HG03378 (cell line): Measurements from ENCODE around the gene ITPR3.

Experiments
- ATAC-seq: cut with Tn5 transposase; IDR thresholded peaks from one replicate; pipeline ENCODE4 v1.9.1; 2021; ENCODE audit warnings: mild to moderate bottlenecking, moderate library complexity; ENCODE audit not compliant: unreplicated experiment

The ITPR3 gene

GRCh38 chr6:33664506-33665057 lies 43.5 kb downstream of the ITPR3 start:
- ATAC-seq, result no peak

GRCh38 chr6:33665957-33666356 lies 44.8 kb downstream of the ITPR3 start:
- ATAC-seq, result no peak

GRCh38 chr6:33667072-33667471 lies 46.0 kb downstream of the ITPR3 start:
- no peak for ATAC-seq

- no peak for ATAC-seq
These were observed 46.7 kb downstream of the ITPR3 start for GRCh38 chr6:33667776-33668175.

GRCh38 chr6:33668328-33668727 lies 47.2 kb downstream of the ITPR3 start:
- ATAC-seq, result no peak

DNA sequence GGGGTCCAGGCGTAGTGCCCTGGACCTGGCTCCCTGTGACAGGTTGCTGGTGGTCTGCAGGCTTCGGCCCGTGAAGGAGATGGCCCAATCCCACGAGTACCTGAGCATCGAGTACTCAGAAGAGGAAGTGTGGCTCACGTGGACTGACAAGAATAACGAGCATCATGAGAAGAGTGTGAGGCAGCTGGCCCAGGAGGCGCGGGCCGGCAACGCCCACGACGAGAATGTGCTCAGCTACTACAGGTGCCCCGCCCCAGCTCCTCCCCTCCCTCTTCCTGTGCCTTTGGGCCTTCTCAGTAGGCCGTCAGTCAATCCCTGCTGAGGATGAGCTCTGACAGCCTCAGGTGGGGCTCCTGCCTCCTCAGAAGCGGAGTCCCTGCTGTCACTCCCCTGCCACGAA lies 47.8 kb downstream of the ITPR3 start:
- no peak for ATAC-seq

GRCh38 chr6:33670086-33670660 lies 49.1 kb downstream of the ITPR3 start:
- ATAC-seq, result no peak

DNA sequence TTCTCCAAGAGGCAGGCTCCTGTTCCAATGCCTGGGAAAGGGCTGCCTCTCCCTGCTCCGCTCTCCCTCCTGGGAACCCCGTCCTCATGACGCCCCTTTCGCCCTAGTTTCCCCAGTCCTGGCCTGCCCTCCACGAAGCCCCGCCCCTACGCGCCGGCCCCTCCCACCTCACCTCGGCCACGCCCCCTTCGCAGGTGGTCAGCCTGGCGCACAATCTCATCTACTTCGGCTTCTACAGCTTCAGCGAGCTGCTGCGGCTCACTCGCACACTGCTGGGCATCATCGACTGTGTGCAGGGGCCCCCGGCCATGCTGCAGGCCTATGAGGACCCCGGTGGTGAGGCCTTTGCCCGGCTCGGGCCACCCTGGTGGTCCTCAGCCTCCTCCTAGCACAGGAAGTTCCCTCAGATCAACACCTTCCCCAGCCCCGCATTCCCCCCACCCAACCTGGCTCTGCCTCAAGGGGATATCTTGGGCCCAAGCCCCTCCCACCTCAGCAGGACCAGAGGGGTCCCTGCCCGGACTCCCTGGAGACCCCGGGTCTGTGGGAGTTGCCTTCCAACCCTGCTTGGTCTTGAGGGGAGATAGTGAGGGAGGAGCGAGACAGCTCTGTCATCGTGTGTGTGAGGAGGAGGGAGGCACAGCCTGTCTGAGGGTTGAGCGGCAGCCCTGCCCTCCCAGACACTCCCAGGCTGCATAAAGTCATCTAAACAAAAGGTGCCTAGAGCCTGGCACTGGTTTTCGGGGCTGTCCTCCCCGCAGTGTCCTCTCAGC lies 50.0 kb downstream of the ITPR3 start:
- no peak for ATAC-seq

- ATAC-seq, result no peak
These were observed 50.6 kb downstream of the ITPR3 start for GRCh38 chr6:33671744-33672072.

- ATAC-seq, result no peak
These were observed 51.7 kb downstream of the ITPR3 start for GRCh38 chr6:33672808-33673207.

- no peak for ATAC-seq
These were observed 52.7 kb downstream of the ITPR3 start for GRCh38 chr6:33673851-33674250.

DNA sequence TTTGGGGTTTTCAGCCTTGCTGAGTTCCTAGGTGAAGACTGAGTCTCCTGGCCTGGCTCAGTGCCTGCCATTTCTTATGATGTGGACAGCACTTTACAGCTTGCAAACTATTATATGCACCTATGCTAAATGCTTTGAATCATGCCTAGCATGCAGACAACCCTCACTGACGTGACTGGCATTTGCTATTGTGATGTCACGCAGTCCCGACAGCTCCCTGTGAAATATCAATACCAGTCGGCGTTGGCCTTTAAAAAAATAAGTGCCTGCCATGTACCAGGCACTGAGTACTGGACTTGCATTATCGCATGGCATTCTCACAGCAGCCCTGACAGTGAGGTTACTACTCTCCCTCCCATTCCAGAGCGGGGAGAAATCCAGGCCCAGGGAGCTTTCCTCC lies 54.8 kb downstream of the ITPR3 start:
- no peak for ATAC-seq

GRCh38 chr6:33676416-33677142 lies 55.5 kb downstream of the ITPR3 start:
- no peak for ATAC-seq

DNA sequence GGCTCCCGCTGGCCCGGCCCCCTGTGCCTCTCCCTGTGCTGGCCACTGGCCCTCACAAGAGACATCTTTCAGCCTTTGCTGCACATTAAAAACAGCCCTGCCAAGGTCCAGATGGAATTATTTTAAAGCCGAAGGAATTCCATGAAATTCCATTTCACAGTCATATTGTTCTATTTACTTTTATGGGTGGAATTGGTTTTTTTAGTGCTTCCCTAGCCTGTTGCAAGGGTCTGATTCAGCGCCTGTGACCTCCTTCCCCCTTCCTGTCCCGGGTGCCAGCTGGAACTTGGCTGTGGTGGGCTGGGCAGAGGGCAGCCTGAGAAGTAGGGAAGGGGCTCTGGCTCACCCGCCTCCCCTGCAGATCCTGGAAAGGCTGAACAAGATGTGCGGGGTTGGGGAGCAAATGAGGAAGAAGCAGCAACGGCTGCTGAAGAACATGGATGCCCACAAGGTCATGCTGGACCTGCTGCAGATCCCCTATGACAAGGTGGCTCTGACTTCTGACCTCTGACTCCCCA lies 56.1 kb downstream of the ITPR3 start:
- ATAC-seq, result no peak

GRCh38 chr6:33677689-33678088 lies 56.6 kb downstream of the ITPR3 start:
- no peak for ATAC-seq

DNA sequence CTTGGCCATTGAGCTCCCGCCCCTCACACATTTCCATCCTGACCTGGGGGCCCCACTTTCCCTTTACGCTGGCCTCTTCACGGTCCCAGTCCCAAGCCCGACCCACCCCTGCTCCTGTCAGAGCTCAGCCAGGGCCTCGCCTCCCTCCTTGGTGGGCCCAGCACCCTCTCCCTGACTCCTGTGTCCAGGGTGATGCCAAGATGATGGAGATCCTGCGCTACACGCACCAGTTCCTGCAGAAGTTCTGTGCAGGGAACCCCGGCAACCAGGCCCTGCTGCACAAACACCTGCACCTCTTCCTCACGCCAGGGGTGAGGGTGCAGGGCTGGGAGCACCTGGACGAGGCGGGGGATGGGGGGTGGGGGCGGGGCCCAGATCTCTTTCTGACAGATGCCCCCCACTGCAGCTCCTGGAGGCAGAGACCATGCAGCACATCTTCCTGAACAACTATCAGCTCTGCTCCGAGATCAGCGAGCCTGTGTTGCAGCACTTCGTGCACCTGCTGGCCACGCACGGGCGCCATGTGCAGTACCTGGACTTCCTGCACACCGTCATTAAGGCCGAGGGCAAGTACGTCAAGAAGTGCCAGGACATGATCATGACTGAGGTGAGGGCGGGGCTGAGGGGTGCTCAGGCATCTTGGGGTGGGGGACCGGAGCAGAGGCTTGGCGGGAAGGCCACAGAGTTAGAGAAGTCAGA lies 57.3 kb downstream of the ITPR3 start:
- no peak for ATAC-seq

GRCh38 chr6:33678932-33679490 lies 57.9 kb downstream of the ITPR3 start:
- ATAC-seq, result no peak

DNA sequence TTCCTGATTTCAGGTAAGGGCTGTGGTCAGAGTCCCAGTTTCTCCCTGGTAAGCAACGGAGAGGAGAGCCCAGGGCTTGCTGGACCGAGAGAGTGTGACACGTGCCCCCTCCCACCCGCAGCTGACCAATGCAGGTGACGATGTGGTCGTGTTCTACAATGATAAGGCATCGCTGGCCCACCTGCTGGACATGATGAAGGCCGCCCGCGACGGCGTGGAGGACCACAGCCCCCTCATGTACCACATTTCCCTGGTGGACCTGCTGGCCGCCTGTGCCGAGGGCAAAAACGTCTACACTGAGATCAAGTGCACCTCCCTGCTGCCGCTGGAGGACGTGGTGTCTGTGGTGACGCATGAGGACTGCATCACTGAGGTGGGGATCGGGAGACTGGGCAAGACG lies 58.6 kb downstream of the ITPR3 start:
- no peak for ATAC-seq

DNA sequence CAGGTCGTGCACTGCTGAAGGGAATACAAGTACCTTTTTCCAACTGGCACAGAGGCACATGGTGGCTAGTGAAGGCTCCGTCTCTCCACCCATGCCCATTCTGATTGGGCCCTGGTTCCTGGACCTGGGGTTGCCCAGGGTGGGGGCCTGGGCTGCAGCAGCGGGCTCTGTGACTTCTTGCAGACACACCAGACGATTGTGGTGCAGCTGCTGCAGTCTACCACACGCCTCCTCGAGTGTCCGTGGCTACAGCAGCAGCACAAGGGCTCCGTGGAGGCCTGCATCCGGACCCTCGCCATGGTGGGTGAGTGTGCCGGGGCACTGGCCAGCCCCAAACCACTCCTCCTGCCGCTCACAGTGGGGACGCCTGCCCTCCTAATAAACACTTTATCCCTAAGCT lies 61.2 kb downstream of the ITPR3 start:
- no peak for ATAC-seq

DNA sequence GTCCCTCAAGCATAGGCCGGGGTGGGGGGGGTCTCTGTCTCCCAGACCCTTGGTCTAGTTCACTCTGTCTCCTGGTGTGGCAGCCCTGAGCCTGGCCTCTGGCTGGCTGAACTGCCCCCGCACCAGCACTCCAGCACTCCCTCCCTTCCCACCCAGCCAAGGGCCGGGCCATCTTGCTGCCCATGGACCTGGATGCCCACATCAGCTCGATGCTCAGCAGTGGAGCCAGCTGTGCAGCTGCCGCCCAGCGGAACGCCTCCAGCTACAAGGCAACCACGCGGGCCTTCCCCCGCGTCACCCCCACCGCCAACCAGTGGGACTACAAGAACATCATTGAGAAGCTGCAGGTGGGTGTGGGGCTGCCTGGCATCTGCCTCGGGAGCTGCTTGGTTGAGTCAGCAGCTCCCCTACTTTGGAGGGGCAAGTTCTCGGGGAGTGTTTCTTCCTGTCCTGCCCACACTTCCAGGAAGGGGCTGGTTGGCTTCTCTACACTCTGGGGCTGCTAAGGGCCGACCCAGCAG lies 62.0 kb downstream of the ITPR3 start:
- no peak for ATAC-seq
